Measurements from ENCODE around the gene C3orf80. TPM values are rescaled to one million over a fixed set of nuclear protein-coding genes. Genes with fewer than 3 reads are reported as not detected.

C3orf80 gene
- polyA plus RNA-seq, 1 donor from 2014 or later, result 0.57 TPM

DNA sequence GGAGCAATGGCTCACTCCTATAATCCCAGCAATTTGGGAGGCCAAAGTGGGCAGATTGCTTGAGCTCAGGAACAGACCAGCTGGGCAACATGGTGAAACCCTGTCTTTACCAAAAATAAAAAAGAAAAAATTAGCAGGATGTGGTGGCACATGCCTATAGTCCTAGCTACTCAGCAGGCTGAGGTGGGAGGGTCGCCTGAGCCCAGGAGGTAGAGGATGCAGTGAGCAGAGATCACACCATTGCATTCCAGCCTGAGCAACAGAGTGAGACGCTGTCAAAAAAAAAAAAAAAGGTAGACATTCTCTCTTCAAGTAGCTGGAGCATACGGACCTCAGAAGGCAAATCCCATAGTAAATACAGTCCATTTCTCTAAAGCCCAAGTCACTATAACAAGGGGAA is 7.1 kb upstream of the C3orf80 start:
- Histone ChIP-seq H3K27ac (ENCODE audit: low read length) (no peak overlapping the region), H3K9me2 (ENCODE audit: insufficient read depth, low read length) (no peaks in the 10 kb centered on the region), H2AFZ (ENCODE audit: low read depth, low read length) (no peak overlapping the region), H3K36me3 (ENCODE audit: insufficient read depth, low read length) (no peaks in the 10 kb centered on the region), H3K79me2 (replicated peaks; ENCODE audit: insufficient read depth, low read length) (no peaks in the 10 kb centered on the region), H3F3A (ENCODE audit: insufficient read depth, low read length, poor library complexity, severe bottlenecking) (no peaks in the 10 kb centered on the region), H3K4me3 (ENCODE audit: low read length) (no peak overlapping the region), H3K9ac (ENCODE audit: low read length) (no peak overlapping the region), H4K20me1 (ENCODE audit: insufficient read depth) (no peaks in the 10 kb centered on the region), H3K9me3 (ENCODE audit: low read length) (no peaks in the 10 kb centered on the region), H3K4me2 (ENCODE audit: low read length) (no peak overlapping the region), H3K27me3 (ENCODE audit: insufficient read depth, low read depth, low read length) (peaks cover 13% of the 10 kb centered on the region)
- TF ChIP-seq REST (IDR thresholded peaks at IDR 0.05; ENCODE audit: borderline replicate concordance) (no peak), POLR2AphosphoS5 (IDR thresholded peaks at IDR 0.05) (no peak), SMC3 (conservative IDR thresholded peaks at IDR 0.05; ENCODE audit: poor library complexity) (no peak), EP300 (conservative IDR thresholded peaks at IDR 0.05; ENCODE audit: poor library complexity, severe bottlenecking) (no peak), EZH2 (IDR thresholded peaks at IDR 0.05; ENCODE audit: borderline replicate concordance, insufficient read depth, low read length, poor library complexity, severe bottlenecking) (no peak), MXI1 (conservative IDR thresholded peaks at IDR 0.05; ENCODE audit: poor library complexity, severe bottlenecking) (no peak), TAF1 (IDR thresholded peaks at IDR 0.05; ENCODE audit: low read depth) (no peak), RAD21 (conservative IDR thresholded peaks at IDR 0.05) (no peak)
- TF ChIP-seq, protein P1, sequence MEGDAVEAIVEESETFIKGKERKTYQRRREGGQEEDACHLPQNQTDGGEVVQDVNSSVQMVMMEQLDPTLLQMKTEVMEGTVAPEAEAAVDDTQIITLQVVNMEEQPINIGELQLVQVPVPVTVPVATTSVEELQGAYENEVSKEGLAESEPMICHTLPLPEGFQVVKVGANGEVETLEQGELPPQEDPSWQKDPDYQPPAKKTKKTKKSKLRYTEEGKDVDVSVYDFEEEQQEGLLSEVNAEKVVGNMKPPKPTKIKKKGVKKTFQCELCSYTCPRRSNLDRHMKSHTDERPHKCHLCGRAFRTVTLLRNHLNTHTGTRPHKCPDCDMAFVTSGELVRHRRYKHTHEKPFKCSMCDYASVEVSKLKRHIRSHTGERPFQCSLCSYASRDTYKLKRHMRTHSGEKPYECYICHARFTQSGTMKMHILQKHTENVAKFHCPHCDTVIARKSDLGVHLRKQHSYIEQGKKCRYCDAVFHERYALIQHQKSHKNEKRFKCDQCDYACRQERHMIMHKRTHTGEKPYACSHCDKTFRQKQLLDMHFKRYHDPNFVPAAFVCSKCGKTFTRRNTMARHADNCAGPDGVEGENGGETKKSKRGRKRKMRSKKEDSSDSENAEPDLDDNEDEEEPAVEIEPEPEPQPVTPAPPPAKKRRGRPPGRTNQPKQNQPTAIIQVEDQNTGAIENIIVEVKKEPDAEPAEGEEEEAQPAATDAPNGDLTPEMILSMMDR (IDR thresholded peaks at IDR 0.05; ENCODE audit: poor library complexity, severe bottlenecking), result no peak

- Histone ChIP-seq H4K20me1 (ENCODE audit: insufficient read depth) (no peaks in the 10 kb centered on the region), H3K27ac (ENCODE audit: low read length) (no peak overlapping the region), H3K79me2 (replicated peaks; ENCODE audit: insufficient read depth, low read length) (no peaks in the 10 kb centered on the region), H3K9me3 (ENCODE audit: low read length) (no peaks in the 10 kb centered on the region), H2AFZ (ENCODE audit: low read depth, low read length) (no peak overlapping the region), H3K9ac (ENCODE audit: low read length) (no peak overlapping the region), H3K4me2 (ENCODE audit: low read length) (no peak overlapping the region), H3K9me2 (ENCODE audit: insufficient read depth, low read length) (no peaks in the 10 kb centered on the region), H3K27me3 (ENCODE audit: insufficient read depth, low read depth, low read length) (peaks cover 32% of the 10 kb centered on the region), H3F3A (ENCODE audit: insufficient read depth, low read length, poor library complexity, severe bottlenecking) (peaks cover 4% of the 10 kb centered on the region), H3K36me3 (ENCODE audit: insufficient read depth, low read length) (no peaks in the 10 kb centered on the region), H3K4me3 (ENCODE audit: low read length) (no peak overlapping the region)
- TF ChIP-seq REST (IDR thresholded peaks at IDR 0.05; ENCODE audit: borderline replicate concordance), result no peak
- TF ChIP-seq TAF1 (IDR thresholded peaks at IDR 0.05; ENCODE audit: low read depth), result no peak
- no peak for TF ChIP-seq EP300 (conservative IDR thresholded peaks at IDR 0.05; ENCODE audit: poor library complexity, severe bottlenecking)
- no peak for TF ChIP-seq EZH2 (IDR thresholded peaks at IDR 0.05; ENCODE audit: borderline replicate concordance, insufficient read depth, low read length, poor library complexity, severe bottlenecking)
- no peak for TF ChIP-seq POLR2AphosphoS5 (IDR thresholded peaks at IDR 0.05)
- TF ChIP-seq RAD21 (conservative IDR thresholded peaks at IDR 0.05), result no peak
- no peak for TF ChIP-seq MXI1 (conservative IDR thresholded peaks at IDR 0.05; ENCODE audit: poor library complexity, severe bottlenecking)
- TF ChIP-seq, protein P1 (IDR thresholded peaks at IDR 0.05; ENCODE audit: poor library complexity, severe bottlenecking), result no peak
- TF ChIP-seq SMC3 (conservative IDR thresholded peaks at IDR 0.05; ENCODE audit: poor library complexity), result no peak
Measured at GRCh38 chr3:160220038-160220437, 5.2 kb upstream of the C3orf80 start.

All from neural cell (in vitro differentiated cells).